ENCODE results near the gene PPP6R2. TPM values are rescaled to one million over a fixed set of nuclear protein-coding genes. Genes with fewer than 3 reads are reported as not detected.

PPP6R2 gene
- total and polyA plus RNA-seq, 2 donors (not counting 3 experiments of a cell fraction or from before 2014, with no cell fraction given): 38.6 to 54.6 TPM

DNA sequence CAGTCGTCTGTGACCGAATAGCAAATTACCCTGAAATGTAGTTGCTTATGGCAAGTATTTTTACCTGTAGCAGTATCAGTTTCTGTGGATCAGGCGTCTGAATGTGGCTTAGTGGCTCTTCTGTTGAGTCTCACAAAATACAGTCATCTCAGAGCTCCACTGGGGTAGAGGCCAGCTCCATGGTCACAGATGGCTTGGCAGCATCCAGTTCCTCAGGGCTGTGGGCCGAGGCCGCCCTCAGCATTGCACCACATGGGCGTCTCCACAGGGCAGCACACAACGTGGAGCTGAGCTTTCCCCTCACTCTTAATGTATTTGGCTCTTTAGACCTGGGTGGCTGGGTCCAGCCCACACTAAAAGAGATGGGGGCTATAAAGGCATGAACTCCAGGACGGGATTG, 73.9 kb downstream of the PPP6R2 start:
- Histone ChIP-seq H3K9ac (replicated peaks; ENCODE audit: extremely low read depth, insufficient read depth, low read length) (no peak overlapping the region), H3K79me2 (ENCODE audit: control insufficient read depth, insufficient read depth, low read length) (no peaks in the 10 kb centered on the region), H3K27ac (ENCODE audit: insufficient read depth, low read depth, low read length) (no peak overlapping the region), H2AFZ (ENCODE audit: low read depth, low read length) (no peak overlapping the region), H3K9me3 (replicated peaks; ENCODE audit: control insufficient read depth, insufficient read depth, low read length) (no peaks in the 10 kb centered on the region), H4K20me1 (replicated peaks; ENCODE audit: control insufficient read depth, extremely low read depth, insufficient read depth, low read length) (no peaks in the 10 kb centered on the region), H3K4me2 (ENCODE audit: insufficient read depth, low read length) (no peak overlapping the region), H3K36me3 (ENCODE audit: control insufficient read depth in 2 of 2, extremely low read depth in 1 of 2, insufficient read depth in 2 of 2, low read length in 2 of 2) (peaks cover 20 to 60% of the 10 kb centered on the region in 2 experiments), H3K4me1 (ENCODE audit: control insufficient read depth, extremely low read depth, insufficient read depth, low read length) (no peaks in the 10 kb centered on the region), H3K4me3 (replicated peaks in 1 of 3; ENCODE audit: insufficient read depth in 1 of 3, low read depth in 1 of 3, low read length in 3 of 3) (no peak overlapping the region), H3K27me3 (ENCODE audit: control insufficient read depth in 2 of 2, insufficient read depth in 2 of 2, low read length in 2 of 2) (no peaks in the 10 kb centered on the region), H3K9me1 (replicated peaks; ENCODE audit: control insufficient read depth, extremely low read depth, insufficient read depth, low read length) (no peaks in the 10 kb centered on the region)
- no peak for FAIRE-seq
- intact Hi-C loops (cut with micrococcal nuclease): no loop called here
- no TSS peak for BruUV-seq (replicated peaks)
- POLR2A ChIA-PET: no interaction called here
- no peak for DNase-seq (ENCODE audit: low read depth, low spot score)
- CTCF ChIA-PET: no interaction called here
- dilution Hi-C loops (cut with MboI; ENCODE audit: extremely low pct_ligation_motif_present, low sequenced_read_pairs): no loop called here
- no peak for TF ChIP-seq EZH2 (IDR thresholded peaks at IDR 0.05; ENCODE audit: borderline replicate concordance, low read depth, low read length, severe bottlenecking)
- TF ChIP-seq, protein P1, sequence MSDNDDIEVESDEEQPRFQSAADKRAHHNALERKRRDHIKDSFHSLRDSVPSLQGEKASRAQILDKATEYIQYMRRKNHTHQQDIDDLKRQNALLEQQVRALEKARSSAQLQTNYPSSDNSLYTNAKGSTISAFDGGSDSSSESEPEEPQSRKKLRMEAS (IDR thresholded peaks at IDR 0.05; ENCODE audit: insufficient read depth, insufficient read length): no peak
- TF ChIP-seq JUN (IDR thresholded peaks at IDR 0.05; ENCODE audit: borderline replicate concordance, insufficient read depth, insufficient read length, low read depth): no peak
- TF ChIP-seq, protein P2, sequence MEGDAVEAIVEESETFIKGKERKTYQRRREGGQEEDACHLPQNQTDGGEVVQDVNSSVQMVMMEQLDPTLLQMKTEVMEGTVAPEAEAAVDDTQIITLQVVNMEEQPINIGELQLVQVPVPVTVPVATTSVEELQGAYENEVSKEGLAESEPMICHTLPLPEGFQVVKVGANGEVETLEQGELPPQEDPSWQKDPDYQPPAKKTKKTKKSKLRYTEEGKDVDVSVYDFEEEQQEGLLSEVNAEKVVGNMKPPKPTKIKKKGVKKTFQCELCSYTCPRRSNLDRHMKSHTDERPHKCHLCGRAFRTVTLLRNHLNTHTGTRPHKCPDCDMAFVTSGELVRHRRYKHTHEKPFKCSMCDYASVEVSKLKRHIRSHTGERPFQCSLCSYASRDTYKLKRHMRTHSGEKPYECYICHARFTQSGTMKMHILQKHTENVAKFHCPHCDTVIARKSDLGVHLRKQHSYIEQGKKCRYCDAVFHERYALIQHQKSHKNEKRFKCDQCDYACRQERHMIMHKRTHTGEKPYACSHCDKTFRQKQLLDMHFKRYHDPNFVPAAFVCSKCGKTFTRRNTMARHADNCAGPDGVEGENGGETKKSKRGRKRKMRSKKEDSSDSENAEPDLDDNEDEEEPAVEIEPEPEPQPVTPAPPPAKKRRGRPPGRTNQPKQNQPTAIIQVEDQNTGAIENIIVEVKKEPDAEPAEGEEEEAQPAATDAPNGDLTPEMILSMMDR (IDR thresholded peaks at IDR 0.05; ENCODE audit: extremely low read depth in 1 of 2, insufficient read depth in 1 of 2, low read depth in 1 of 2, low read length in 2 of 2): no peak
- no peak for TF ChIP-seq MYC (IDR thresholded peaks at IDR 0.05; ENCODE audit: low read depth, low read length)
- TF ChIP-seq POLR2AphosphoS5 (IDR thresholded peaks at IDR 0.05; ENCODE audit: insufficient read depth, low read depth, low read length): no peak
- TF ChIP-seq POLR2A (IDR thresholded peaks at IDR 0.05; ENCODE audit: low read depth, low read length): no peak
- no peak for TF ChIP-seq GATA2 (IDR thresholded peaks at IDR 0.05; ENCODE audit: insufficient read depth, insufficient read length, low read depth, low read length)
- TF ChIP-seq FOS (IDR thresholded peaks at IDR 0.05; ENCODE audit: borderline replicate concordance, insufficient read depth, low read length): no peak
